ENCODE measurements around the gene WDR45B.

- no peak for TF ChIP-seq PATZ1 (CRISPR knock-in tag; IDR thresholded peaks at IDR 0.05; ENCODE audit: borderline replicate concordance)
- TF ChIP-seq, protein P1, sequence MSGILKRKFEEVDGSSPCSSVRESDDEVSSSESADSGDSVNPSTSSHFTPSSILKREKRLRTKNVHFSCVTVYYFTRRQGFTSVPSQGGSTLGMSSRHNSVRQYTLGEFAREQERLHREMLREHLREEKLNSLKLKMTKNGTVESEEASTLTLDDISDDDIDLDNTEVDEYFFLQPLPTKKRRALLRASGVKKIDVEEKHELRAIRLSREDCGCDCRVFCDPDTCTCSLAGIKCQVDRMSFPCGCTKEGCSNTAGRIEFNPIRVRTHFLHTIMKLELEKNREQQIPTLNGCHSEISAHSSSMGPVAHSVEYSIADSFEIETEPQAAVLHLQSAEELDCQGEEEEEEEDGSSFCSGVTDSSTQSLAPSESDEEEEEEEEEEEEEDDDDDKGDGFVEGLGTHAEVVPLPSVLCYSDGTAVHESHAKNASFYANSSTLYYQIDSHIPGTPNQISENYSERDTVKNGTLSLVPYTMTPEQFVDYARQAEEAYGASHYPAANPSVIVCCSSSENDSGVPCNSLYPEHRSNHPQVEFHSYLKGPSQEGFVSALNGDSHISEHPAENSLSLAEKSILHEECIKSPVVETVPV (CRISPR knock-in tag; IDR thresholded peaks at IDR 0.05): no peak
- no peak for TF ChIP-seq ZFP3 (CRISPR knock-in tag; IDR thresholded peaks at IDR 0.05)
- no peak for TF ChIP-seq RARB (CRISPR knock-in tag; IDR thresholded peaks at IDR 0.05)
- no peak for TF ChIP-seq CREB5 (CRISPR knock-in tag; IDR thresholded peaks at IDR 0.05; ENCODE audit: low read depth)
Observed at GRCh38 chr17:82569621-82570020, 78.6 kb downstream of the WDR45B start.
